ENCODE results near the gene MATK. TPM values are rescaled to one million over a fixed set of nuclear protein-coding genes. Genes with fewer than 3 reads are reported as not detected.
"Not testable (repeated sequence)": the region's sequence is repeated elsewhere in the genome, so short reads cannot be mapped to it uniquely, and the experiment has no call there.

The MATK gene
- total and polyA plus RNA-seq, 10 of the 15 experiments (the other 5 are each of a cell fraction or from before 2014, with no cell fraction given) = 0.24 to 2.2 (median 1.1) TPM; not detected in 2

DNA sequence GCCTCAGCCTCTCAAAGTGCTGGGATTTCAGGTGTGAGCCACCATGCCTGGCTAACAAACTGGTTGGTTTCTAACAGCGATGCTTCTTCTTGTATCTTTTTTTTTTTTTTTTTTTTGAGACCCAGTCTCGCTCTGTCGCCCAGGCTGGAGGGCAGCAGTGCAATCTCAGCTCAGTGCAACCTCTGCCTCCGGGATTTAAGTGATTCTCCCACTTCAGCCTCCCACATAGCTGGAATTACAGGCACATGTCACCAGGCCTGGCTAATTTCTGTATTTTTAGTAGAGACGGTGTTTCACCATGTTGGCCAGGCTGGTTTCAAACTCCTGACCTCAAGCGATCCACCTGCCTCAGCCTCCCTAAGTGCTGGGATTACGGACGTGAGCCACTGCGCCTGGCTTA lies 30.0 kb upstream of the MATK start:
- SMC1A ChIA-PET (ENCODE audit: uncharacterized antibody, unreplicated experiment) = interaction anchor here (0.7 kb wide), 1 partner anchor 373 kb away, joined by 4 read pairs; no protein-coding TSS in a partner anchor
- 84% methylated on average over 7 of the region's 9 CpGs for WGBS (ENCODE audit: insufficient coverage, insufficient replicate concordance, low lambda C conversion rate, missing lambda C conversion rate)
- H3K27me3 ChIP-seq (replicated peaks in 1 of 2; ENCODE audit: control insufficient read depth in 2 of 2, insufficient read depth in 2 of 2, low read length in 1 of 2); RAD21 ChIA-PET (ENCODE audit: unreplicated experiment); H3K9me3 ChIP-seq (replicated peaks; ENCODE audit: control insufficient read depth, insufficient read depth, low read length); H3K4me2 ChIP-seq (ENCODE audit: control insufficient read depth, insufficient read depth); H3K36me3 ChIP-seq (ENCODE audit: control insufficient read depth in 2 of 2, insufficient read depth in 2 of 2, low read length in 1 of 2); FAIRE-seq; DNase-seq (ENCODE audit: low read depth, low spot score); POLR2A ChIA-PET; H3K4me3 ChIP-seq; ATAC-seq; H3K79me2 ChIP-seq (ENCODE audit: control insufficient read depth, insufficient read depth, low read length); H4K20me1 ChIP-seq (ENCODE audit: control insufficient read depth, insufficient read depth); CTCF ChIA-PET; in situ Hi-C loops (cut with MboI); H3K27ac ChIP-seq (ENCODE audit: control insufficient read depth, insufficient read depth); H3K4me1 ChIP-seq (ENCODE audit: control insufficient read depth, insufficient read depth, low read length); H3K9ac ChIP-seq (ENCODE audit: control insufficient read depth, insufficient read depth, low read length); BruUV-seq (replicated peaks); intact Hi-C loops (cut with micrococcal nuclease; ENCODE audit: unreplicated experiment); H2AFZ ChIP-seq (ENCODE audit: control insufficient read depth, low read depth, low read length): not testable (repeated sequence)

GRCh38 chr19:3814648-3815047 lies 28.5 kb upstream of the MATK start:
- no peak for FAIRE-seq
- no peaks in the 10 kb centered on the region for H3K79me2 ChIP-seq (ENCODE audit: control insufficient read depth, insufficient read depth, low read length)
- ChIA-PET RAD21 (ENCODE audit: unreplicated experiment) (no interaction called here), POLR2A (no interaction called here), CTCF (no interaction called here), SMC1A (ENCODE audit: uncharacterized antibody, unreplicated experiment) (no interaction called here)
- in situ Hi-C loops (cut with MboI) = no loop called here
- no peaks in the 10 kb centered on the region for H3K36me3 ChIP-seq (ENCODE audit: control insufficient read depth in 2 of 2, insufficient read depth in 2 of 2, low read length in 1 of 2)
- no peak overlapping the region for H3K4me2 ChIP-seq (ENCODE audit: control insufficient read depth, insufficient read depth)
- BruUV-seq (replicated peaks) = no TSS peak
- H3K27ac ChIP-seq (ENCODE audit: control insufficient read depth, insufficient read depth) = no peak overlapping the region
- H2AFZ ChIP-seq (ENCODE audit: control insufficient read depth, low read depth, low read length) = no peak overlapping the region
- no peaks in the 10 kb centered on the region for H4K20me1 ChIP-seq (ENCODE audit: control insufficient read depth, insufficient read depth)
- intact Hi-C loops (cut with micrococcal nuclease; ENCODE audit: unreplicated experiment) = no loop called here
- no peaks in the 10 kb centered on the region for H3K27me3 ChIP-seq (replicated peaks in 1 of 2; ENCODE audit: control insufficient read depth in 2 of 2, insufficient read depth in 2 of 2, low read length in 1 of 2)
- no peak for ATAC-seq
- no peak overlapping the region for H3K9ac ChIP-seq (ENCODE audit: control insufficient read depth, insufficient read depth, low read length)
- H3K4me1 ChIP-seq (ENCODE audit: control insufficient read depth, insufficient read depth, low read length) = peaks cover 14% of the 10 kb centered on the region
- 32% methylated on average over 4 of the region's 4 CpGs for WGBS (ENCODE audit: insufficient coverage, insufficient replicate concordance, low lambda C conversion rate, missing lambda C conversion rate)
- no peaks in the 10 kb centered on the region; the same call in 2 of the 3 replicates for H3K9me3 ChIP-seq (replicated peaks; ENCODE audit: control insufficient read depth, insufficient read depth, low read length)
- no peak for DNase-seq (ENCODE audit: low read depth, low spot score)
- no peak overlapping the region for H3K4me3 ChIP-seq
- TF ChIP-seq CHD4 (IDR thresholded peaks at IDR 0.05) (no peak), CHD1 (IDR thresholded peaks at IDR 0.05; ENCODE audit: low read depth, low read length) (no peak), IKZF2 (IDR thresholded peaks at IDR 0.05) (no peak), PRDM15 (CRISPR knock-in tag; IDR thresholded peaks at IDR 0.05) (no peak), MLLT1 (IDR thresholded peaks at IDR 0.05) (no peak), ZNF384 (IDR thresholded peaks at IDR 0.05; ENCODE audit: borderline replicate concordance, low read depth, low read length) (no peak), TARDBP (IDR thresholded peaks at IDR 0.05; ENCODE audit: borderline replicate concordance) (no peak), NBN (IDR thresholded peaks at IDR 0.05) (no peak), NR2F1 (conservative IDR thresholded peaks at IDR 0.05) (no peak), SMARCA5 (IDR thresholded peaks at IDR 0.05) (no peak), SREBF2 (IDR thresholded peaks at IDR 0.05; ENCODE audit: low read length) (no peak)
- TF ChIP-seq, protein P1, sequence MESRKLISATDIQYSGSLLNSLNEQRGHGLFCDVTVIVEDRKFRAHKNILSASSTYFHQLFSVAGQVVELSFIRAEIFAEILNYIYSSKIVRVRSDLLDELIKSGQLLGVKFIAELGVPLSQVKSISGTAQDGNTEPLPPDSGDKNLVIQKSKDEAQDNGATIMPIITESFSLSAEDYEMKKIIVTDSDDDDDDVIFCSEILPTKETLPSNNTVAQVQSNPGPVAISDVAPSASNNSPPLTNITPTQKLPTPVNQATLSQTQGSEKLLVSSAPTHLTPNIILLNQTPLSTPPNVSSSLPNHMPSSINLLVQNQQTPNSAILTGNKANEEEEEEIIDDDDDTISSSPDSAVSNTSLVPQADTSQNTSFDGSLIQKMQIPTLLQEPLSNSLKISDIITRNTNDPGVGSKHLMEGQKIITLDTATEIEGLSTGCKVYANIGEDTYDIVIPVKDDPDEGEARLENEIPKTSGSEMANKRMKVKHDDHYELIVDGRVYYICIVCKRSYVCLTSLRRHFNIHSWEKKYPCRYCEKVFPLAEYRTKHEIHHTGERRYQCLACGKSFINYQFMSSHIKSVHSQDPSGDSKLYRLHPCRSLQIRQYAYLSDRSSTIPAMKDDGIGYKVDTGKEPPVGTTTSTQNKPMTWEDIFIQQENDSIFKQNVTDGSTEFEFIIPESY (IDR thresholded peaks at IDR 0.05) = no peak

Data from GM12878 (cell line).